HG03520 (cell line): ENCODE data around the gene ANKRD12.

ENCODE experiments used
- ATAC-seq: cut with Tn5 transposase; IDR thresholded peaks from one replicate; pipeline ENCODE4 v1.9.1; 2021; ENCODE audit warnings: mild to moderate bottlenecking, moderate library complexity; ENCODE audit not compliant: unreplicated experiment

The ANKRD12 gene

GRCh38 chr18:9283791-9284190 lies 147.2 kb downstream of the ANKRD12 start:
- no peak for ATAC-seq

GRCh38 chr18:9285604-9286003 lies 149.0 kb downstream of the ANKRD12 start:
- no peak for ATAC-seq

GRCh38 chr18:9287036-9287435 lies 150.5 kb downstream of the ANKRD12 start:
- no peak for ATAC-seq

DNA sequence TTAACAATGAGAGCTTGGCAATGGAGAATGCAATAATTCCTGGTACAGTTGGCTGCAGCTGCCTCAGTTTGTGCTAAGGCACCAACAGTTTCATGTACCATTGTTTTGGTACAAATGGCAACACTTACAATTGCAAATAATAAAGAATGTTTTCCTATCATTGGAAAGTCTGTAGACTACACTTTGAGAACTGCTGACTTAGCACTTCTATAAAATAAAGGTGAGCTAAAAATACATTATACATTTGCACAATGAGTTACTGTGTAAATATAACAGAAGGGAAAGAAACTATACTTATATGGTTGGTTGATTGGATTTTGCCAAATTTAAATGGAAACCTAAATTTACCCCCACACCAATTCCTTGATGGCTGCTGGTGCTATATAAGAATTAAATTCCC lies 153.1 kb downstream of the ANKRD12 start:
- ATAC-seq = no peak

GRCh38 chr18:9290156-9290555 lies 153.6 kb downstream of the ANKRD12 start:
- ATAC-seq = no peak

DNA sequence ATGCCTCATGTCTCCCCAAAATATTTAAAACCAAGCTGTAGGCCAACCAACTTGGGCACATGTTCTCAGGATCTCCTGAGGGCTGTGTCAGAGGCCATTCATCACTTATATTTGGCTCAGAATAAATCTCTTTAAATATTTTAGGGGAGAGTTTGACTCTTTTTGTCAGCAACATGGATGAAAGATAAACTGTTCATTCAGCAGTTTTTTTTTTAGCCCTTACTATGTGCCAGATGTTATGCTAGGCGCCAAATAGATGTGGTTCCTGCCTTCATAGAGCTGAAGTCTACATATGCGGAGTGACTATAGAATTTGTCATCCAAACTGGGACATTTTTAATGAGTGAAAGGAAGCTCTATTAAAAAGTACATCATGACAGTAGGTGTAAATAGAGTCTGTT lies 155.5 kb downstream of the ANKRD12 start:
- no peak for ATAC-seq

DNA sequence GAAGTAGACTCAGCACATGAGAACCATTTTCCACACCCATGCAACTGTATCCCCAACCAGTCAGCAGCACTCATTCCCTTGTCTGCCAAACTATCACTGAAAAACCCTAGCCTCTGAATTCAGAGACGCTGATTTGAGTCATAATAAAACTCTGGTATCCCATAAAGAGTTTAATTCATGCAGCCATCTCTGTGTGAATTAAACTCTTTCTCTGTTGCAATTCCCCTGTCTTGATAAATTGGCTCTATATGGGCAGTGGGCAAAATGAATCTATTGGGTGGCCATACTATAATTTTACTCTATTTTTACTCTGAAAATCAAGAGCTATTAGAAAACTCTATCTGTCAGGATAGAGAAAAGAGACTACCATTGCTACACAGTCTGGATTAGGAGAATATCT lies 157.4 kb downstream of the ANKRD12 start:
- no peak for ATAC-seq

GRCh38 chr18:9296233-9297006 lies 159.8 kb downstream of the ANKRD12 start:
- ATAC-seq = no peak

GRCh38 chr18:9297007-9297393 lies 160.4 kb downstream of the ANKRD12 start:
- ATAC-seq = no peak

DNA sequence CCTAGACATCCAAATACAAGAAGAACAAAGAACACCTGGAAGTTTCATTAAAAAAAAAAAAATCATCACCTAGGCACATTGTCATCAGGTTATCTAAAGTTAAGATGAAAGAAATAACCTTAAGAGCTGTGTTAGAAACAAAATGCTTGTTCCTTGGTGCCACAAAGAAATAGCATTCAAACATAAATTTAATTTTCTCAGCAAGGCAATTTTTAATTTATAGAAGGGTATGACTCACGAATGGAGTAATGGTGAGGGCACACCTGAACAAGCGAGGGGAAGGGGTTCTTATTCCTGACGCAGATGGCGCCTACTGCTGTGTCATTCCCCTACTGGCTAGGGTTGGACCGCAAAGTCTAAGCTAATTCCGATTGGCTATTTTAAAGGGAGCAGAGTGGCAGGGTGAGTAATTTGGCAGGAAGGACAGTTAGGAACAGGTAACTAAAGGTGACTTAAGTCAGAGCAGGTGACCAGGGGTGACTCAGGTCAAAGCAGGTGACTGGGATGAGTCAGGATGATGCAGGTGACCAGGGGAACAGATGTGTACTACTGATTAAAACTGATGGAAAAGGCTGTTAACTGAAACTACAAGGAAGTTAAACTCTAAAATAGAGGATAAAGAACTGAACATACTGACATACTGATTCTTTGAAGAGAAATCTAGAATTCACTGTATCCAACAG lies 167.9 kb downstream of the ANKRD12 start:
- ATAC-seq = no peak

DNA sequence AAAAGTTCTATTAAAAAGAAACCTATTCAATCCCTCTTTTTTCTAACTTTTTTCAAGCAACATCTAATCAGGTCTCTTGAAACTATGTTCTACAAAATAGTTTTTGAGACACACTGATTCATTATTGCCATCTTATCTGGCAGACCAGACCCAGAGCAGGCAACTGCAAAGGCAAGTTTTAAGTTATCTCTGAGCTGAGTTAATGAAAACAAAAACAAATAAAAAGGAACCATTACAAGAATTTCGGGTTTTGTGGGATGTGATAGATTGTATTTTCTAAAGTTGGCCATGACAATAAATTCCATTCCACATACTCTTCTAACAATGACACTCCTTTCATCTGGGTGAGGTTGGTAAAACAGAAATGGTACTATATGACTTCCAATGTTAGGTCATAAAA lies 182.8 kb downstream of the ANKRD12 start:
- ATAC-seq = no peak

GRCh38 chr18:9321017-9321452 lies 184.5 kb downstream of the ANKRD12 start:
- ATAC-seq = no peak

GRCh38 chr18:9321736-9322135 lies 185.2 kb downstream of the ANKRD12 start:
- no peak for ATAC-seq

GRCh38 chr18:9322744-9323143 lies 186.2 kb downstream of the ANKRD12 start:
- ATAC-seq = no peak

- no peak for ATAC-seq
These were observed 187.3 kb downstream of the ANKRD12 start for GRCh38 chr18:9323750-9324445.

- no peak for ATAC-seq
These were observed 189.1 kb downstream of the ANKRD12 start for GRCh38 chr18:9325716-9326115.

DNA sequence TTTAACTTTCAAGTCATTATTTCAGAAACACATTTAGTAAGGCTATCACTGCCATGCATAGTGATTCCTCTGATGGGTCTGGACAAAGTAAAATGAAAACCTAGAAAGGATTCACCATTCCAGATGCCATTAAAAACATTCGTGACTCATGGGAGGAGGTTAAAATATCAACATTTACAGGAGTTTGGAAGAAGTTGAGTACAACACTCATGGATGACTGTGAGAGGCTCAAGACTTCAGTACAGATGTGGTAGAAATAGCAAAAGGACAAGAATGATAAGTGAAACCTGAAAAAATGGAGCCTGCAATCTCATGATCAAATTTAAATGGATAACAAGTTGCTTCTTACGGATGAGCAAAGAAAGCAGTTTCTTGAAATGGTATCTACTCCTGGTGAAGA lies 192.2 kb downstream of the ANKRD12 start:
- ATAC-seq = no peak

- no peak for ATAC-seq
These were observed 192.9 kb downstream of the ANKRD12 start for GRCh38 chr18:9329471-9329870.

- no peak for ATAC-seq
These were observed 193.8 kb downstream of the ANKRD12 start for GRCh38 chr18:9330419-9330818.

- ATAC-seq = peak; percentile 17
These were observed 197.1 kb downstream of the ANKRD12 start for GRCh38 chr18:9333441-9334328.
